Measurements from ENCODE around the gene RTP3. TPM values are rescaled to one million over a fixed set of nuclear protein-coding genes. Genes with fewer than 3 reads are reported as not detected.

Gene RTP3
- total and polyA plus RNA-seq, 2 experiments from 2014 or later, result 0.16 TPM; not detected in 1

DNA sequence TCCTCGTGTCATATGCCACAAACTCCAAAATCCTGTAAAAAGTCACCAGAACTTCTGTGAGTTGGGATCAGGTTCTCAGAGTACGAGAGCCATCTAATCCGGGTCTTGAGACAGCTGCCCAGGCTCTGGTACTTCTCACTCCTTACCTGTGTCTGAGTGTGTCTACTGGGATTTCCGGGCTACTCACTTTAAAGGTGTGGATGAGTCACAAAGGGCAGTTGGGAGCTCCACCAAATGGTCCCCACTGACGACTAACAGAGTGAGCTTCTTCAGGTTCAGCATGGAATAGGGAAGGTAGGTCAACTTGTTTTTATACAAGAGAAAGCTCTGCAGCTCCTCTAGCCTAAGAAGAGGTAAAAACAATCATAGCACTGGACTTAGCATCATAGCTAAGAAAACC is 29.5 kb downstream of the RTP3 start:
- Histone ChIP-seq H2AFZ (no peak overlapping the region), H3K4me2 (no peak overlapping the region), H4K20me1 (replicated peaks; ENCODE audit: insufficient read depth) (no peaks in the 10 kb centered on the region), H3K9me2 (ENCODE audit: insufficient read depth) (0 out of 2 replicates have a peak, but pooled peaks cover 2% of the 10 kb centered on the region), H3K79me2 (replicated peaks; ENCODE audit: insufficient read depth) (no peaks in the 10 kb centered on the region), H3F3A (replicated peaks; ENCODE audit: low read depth) (0 out of 2 replicates have a peak, but pooled peaks cover 2% of the 10 kb centered on the region), H3K27me3 (ENCODE audit: insufficient read depth) (no peaks in the 10 kb centered on the region), H3K4me1 (ENCODE audit: insufficient read depth) (no peaks in the 10 kb centered on the region), H3K27ac (ENCODE audit: low read depth) (no peak overlapping the region), H3K4me3 (no peak overlapping the region), H3K36me3 (ENCODE audit: insufficient read depth) (no peaks in the 10 kb centered on the region)
- no peaks in the 10 kb centered on the region; the same call in 2 of the 3 replicates for H3K4me1 Mint-ChIP-seq
- 0 out of 3 replicates have a peak, but pooled peaks cover 6% of the 10 kb centered on the region for H3K36me3 Mint-ChIP-seq (ENCODE audit: low read depth)
- DNase-seq (ENCODE audit: low spot score) (no peak), ATAC-seq (no peak)
- no peak overlapping the region for H3K4me3 Mint-ChIP-seq
- peaks cover 14% of the 10 kb centered on the region for H3K27me3 Mint-ChIP-seq (ENCODE audit: insufficient read depth, low read depth, poor library complexity)
- no peak overlapping the region for H3K27ac Mint-ChIP-seq
- TF ChIP-seq CREB1 (CRISPR knock-in tag; IDR thresholded peaks at IDR 0.05; ENCODE audit: low read depth) (no peak), EZH2 (IDR thresholded peaks at IDR 0.05; ENCODE audit: low read depth, unreplicated experiment) (no peak), EZH2phosphoT487 (IDR thresholded peaks at IDR 0.05; ENCODE audit: unreplicated experiment) (no peak), POLR2AphosphoS5 (IDR thresholded peaks at IDR 0.05; ENCODE audit: low read depth) (no peak), JUNB (IDR thresholded peaks at IDR 0.05; ENCODE audit: unreplicated experiment) (no peak), STAT1 (IDR thresholded peaks at IDR 0.05; ENCODE audit: unreplicated experiment) (no peak), NANOG (IDR thresholded peaks at IDR 0.05; ENCODE audit: borderline replicate concordance) (no peak), ZNF331 (CRISPR knock-in tag; IDR thresholded peaks at IDR 0.05; ENCODE audit: low read depth) (no peak), ZNF114 (CRISPR knock-in tag; IDR thresholded peaks at IDR 0.05) (no peak)
- TF ChIP-seq, protein P1, sequence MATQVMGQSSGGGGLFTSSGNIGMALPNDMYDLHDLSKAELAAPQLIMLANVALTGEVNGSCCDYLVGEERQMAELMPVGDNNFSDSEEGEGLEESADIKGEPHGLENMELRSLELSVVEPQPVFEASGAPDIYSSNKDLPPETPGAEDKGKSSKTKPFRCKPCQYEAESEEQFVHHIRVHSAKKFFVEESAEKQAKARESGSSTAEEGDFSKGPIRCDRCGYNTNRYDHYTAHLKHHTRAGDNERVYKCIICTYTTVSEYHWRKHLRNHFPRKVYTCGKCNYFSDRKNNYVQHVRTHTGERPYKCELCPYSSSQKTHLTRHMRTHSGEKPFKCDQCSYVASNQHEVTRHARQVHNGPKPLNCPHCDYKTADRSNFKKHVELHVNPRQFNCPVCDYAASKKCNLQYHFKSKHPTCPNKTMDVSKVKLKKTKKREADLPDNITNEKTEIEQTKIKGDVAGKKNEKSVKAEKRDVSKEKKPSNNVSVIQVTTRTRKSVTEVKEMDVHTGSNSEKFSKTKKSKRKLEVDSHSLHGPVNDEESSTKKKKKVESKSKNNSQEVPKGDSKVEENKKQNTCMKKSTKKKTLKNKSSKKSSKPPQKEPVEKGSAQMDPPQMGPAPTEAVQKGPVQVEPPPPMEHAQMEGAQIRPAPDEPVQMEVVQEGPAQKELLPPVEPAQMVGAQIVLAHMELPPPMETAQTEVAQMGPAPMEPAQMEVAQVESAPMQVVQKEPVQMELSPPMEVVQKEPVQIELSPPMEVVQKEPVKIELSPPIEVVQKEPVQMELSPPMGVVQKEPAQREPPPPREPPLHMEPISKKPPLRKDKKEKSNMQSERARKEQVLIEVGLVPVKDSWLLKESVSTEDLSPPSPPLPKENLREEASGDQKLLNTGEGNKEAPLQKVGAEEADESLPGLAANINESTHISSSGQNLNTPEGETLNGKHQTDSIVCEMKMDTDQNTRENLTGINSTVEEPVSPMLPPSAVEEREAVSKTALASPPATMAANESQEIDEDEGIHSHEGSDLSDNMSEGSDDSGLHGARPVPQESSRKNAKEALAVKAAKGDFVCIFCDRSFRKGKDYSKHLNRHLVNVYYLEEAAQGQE (IDR thresholded peaks at IDR 0.05; ENCODE audit: unreplicated experiment), result no peak
- TF ChIP-seq, protein P2, sequence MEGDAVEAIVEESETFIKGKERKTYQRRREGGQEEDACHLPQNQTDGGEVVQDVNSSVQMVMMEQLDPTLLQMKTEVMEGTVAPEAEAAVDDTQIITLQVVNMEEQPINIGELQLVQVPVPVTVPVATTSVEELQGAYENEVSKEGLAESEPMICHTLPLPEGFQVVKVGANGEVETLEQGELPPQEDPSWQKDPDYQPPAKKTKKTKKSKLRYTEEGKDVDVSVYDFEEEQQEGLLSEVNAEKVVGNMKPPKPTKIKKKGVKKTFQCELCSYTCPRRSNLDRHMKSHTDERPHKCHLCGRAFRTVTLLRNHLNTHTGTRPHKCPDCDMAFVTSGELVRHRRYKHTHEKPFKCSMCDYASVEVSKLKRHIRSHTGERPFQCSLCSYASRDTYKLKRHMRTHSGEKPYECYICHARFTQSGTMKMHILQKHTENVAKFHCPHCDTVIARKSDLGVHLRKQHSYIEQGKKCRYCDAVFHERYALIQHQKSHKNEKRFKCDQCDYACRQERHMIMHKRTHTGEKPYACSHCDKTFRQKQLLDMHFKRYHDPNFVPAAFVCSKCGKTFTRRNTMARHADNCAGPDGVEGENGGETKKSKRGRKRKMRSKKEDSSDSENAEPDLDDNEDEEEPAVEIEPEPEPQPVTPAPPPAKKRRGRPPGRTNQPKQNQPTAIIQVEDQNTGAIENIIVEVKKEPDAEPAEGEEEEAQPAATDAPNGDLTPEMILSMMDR (conservative IDR thresholded peaks at IDR 0.05; ENCODE audit: low read depth in 2 of 2), result no peak
- TF ChIP-seq, protein P3, sequence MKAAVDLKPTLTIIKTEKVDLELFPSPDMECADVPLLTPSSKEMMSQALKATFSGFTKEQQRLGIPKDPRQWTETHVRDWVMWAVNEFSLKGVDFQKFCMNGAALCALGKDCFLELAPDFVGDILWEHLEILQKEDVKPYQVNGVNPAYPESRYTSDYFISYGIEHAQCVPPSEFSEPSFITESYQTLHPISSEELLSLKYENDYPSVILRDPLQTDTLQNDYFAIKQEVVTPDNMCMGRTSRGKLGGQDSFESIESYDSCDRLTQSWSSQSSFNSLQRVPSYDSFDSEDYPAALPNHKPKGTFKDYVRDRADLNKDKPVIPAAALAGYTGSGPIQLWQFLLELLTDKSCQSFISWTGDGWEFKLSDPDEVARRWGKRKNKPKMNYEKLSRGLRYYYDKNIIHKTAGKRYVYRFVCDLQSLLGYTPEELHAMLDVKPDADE (IDR thresholded peaks at IDR 0.05), result no peak
- TF ChIP-seq, protein P4, sequence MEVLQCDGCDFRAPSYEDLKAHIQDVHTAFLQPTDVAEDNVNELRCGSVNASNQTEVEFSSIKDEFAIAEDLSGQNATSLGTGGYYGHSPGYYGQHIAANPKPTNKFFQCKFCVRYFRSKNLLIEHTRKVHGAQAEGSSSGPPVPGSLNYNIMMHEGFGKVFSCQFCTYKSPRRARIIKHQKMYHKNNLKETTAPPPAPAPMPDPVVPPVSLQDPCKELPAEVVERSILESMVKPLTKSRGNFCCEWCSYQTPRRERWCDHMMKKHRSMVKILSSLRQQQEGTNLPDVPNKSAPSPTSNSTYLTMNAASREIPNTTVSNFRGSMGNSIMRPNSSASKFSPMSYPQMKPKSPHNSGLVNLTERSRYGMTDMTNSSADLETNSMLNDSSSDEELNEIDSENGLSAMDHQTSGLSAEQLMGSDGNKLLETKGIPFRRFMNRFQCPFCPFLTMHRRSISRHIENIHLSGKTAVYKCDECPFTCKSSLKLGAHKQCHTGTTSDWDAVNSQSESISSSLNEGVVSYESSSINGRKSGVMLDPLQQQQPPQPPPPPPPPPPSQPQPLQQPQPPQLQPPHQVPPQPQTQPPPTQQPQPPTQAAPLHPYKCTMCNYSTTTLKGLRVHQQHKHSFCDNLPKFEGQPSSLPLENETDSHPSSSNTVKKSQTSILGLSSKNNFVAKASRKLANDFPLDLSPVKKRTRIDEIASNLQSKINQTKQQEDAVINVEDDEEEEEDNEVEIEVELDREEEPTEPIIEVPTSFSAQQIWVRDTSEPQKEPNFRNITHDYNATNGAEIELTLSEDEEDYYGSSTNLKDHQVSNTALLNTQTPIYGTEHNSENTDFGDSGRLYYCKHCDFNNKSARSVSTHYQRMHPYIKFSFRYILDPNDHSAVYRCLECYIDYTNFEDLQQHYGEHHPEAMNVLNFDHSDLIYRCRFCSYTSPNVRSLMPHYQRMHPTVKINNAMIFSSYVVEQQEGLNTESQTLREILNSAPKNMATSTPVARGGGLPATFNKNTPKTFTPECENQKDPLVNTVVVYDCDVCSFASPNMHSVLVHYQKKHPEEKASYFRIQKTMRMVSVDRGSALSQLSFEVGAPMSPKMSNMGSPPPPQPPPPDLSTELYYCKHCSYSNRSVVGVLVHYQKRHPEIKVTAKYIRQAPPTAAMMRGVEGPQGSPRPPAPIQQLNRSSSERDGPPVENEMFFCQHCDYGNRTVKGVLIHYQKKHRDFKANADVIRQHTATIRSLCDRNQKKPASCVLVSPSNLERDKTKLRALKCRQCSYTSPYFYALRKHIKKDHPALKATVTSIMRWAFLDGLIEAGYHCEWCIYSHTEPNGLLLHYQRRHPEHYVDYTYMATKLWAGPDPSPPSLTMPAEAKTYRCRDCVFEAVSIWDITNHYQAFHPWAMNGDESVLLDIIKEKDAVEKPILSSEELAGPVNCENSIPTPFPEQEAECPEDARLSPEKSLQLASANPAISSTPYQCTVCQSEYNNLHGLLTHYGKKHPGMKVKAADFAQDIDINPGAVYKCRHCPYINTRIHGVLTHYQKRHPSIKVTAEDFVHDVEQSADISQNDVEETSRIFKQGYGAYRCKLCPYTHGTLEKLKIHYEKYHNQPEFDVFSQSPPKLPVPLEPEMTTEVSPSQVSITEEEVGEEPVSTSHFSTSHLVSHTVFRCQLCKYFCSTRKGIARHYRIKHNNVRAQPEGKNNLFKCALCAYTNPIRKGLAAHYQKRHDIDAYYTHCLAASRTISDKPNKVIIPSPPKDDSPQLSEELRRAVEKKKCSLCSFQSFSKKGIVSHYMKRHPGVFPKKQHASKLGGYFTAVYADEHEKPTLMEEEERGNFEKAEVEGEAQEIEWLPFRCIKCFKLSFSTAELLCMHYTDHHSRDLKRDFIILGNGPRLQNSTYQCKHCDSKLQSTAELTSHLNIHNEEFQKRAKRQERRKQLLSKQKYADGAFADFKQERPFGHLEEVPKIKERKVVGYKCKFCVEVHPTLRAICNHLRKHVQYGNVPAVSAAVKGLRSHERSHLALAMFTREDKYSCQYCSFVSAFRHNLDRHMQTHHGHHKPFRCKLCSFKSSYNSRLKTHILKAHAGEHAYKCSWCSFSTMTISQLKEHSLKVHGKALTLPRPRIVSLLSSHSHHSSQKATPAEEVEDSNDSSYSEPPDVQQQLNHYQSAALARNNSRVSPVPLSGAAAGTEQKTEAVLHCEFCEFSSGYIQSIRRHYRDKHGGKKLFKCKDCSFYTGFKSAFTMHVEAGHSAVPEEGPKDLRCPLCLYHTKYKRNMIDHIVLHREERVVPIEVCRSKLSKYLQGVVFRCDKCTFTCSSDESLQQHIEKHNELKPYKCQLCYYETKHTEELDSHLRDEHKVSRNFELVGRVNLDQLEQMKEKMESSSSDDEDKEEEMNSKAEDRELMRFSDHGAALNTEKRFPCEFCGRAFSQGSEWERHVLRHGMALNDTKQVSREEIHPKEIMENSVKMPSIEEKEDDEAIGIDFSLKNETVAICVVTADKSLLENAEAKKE (CRISPR knock-in tag; IDR thresholded peaks at IDR 0.05), result no peak
- H3K9me3 Mint-ChIP-seq, result no peaks in the 10 kb centered on the region; the same call in 2 of the 3 replicates

All from GM23338 (cell line).